ENCODE measurements around the gene RNF215. TPM values are rescaled to one million over a fixed set of nuclear protein-coding genes. Genes with fewer than 3 reads are reported as not detected.

RNF215 gene
- total RNA-seq, 1 experiment from 2014 or later, result 24.0 TPM

- no TSS peak for BruUV-seq (replicated peaks)
- CTCF ChIA-PET, result no interaction called here
These were observed 14.3 kb downstream of the RNF215 start for GRCh38 chr22:30372915-30373314.

GRCh38 chr22:30371981-30372380 is 15.2 kb downstream of the RNF215 start:
- Histone ChIP-seq H3K79me2 (ENCODE audit: low read depth) (no peaks in the 10 kb centered on the region), H4K20me1 (ENCODE audit: insufficient read depth) (0 out of 2 replicates have a peak, but pooled peaks cover 5% of the 10 kb centered on the region), H3K27me3 (ENCODE audit: insufficient read depth, low read depth) (no peaks in the 10 kb centered on the region), H3K9me3 (ENCODE audit: insufficient read depth, low read depth) (no peaks in the 10 kb centered on the region), H3K4me1 (replicated peaks; ENCODE audit: insufficient read depth) (no peaks in the 10 kb centered on the region), H3K36me3 (ENCODE audit: low read depth) (no peaks in the 10 kb centered on the region), H2AFZ (no peak overlapping the region), H3K9me2 (ENCODE audit: insufficient read depth) (no peaks in the 10 kb centered on the region), H3K4me3 (no peak overlapping the region), H3K4me2 (no peak overlapping the region), H3K27ac (no peak overlapping the region), H3F3A (ENCODE audit: insufficient read depth, low read depth) (no peaks in the 10 kb centered on the region; the same call in 1 of the 2 replicates)
- intact Hi-C loops (cut with micrococcal nuclease; ENCODE audit: unreplicated experiment), result no loop called here
- ChIA-PET POLR2A (ENCODE audit: unreplicated experiment) (no interaction called here), CTCF (no interaction called here)
- no peak for TF ChIP-seq CTCF (conservative IDR thresholded peaks at IDR 0.05)
- TF ChIP-seq EZH2 (IDR thresholded peaks at IDR 0.05; ENCODE audit: low read depth), result no peak
- no peak for DNase-seq
- no TSS peak for BruUV-seq (replicated peaks)

More at GRCh38 chr22:30372915-30373314, 14.3 kb downstream of the RNF215 start:
- intact Hi-C loops (cut with micrococcal nuclease; ENCODE audit: unreplicated experiment), result no loop called here
- H3K27ac ChIP-seq, result no peak overlapping the region
- H2AFZ ChIP-seq, result no peak overlapping the region
- no peak for DNase-seq
- H3K4me1 ChIP-seq (replicated peaks; ENCODE audit: insufficient read depth), result no peaks in the 10 kb centered on the region
- H3K27me3 ChIP-seq (ENCODE audit: insufficient read depth, low read depth), result no peaks in the 10 kb centered on the region
- 0 out of 2 replicates have a peak, but pooled peaks cover 5% of the 10 kb centered on the region for H4K20me1 ChIP-seq (ENCODE audit: insufficient read depth)
- H3F3A ChIP-seq (ENCODE audit: insufficient read depth, low read depth), result no peaks in the 10 kb centered on the region; the same call in 1 of the 2 replicates
- H3K9me3 ChIP-seq (ENCODE audit: insufficient read depth, low read depth), result no peaks in the 10 kb centered on the region
- no peaks in the 10 kb centered on the region for H3K36me3 ChIP-seq (ENCODE audit: low read depth)
- H3K79me2 ChIP-seq (ENCODE audit: low read depth), result no peaks in the 10 kb centered on the region
- POLR2A ChIA-PET (ENCODE audit: unreplicated experiment), result no interaction called here
- H3K4me3 ChIP-seq, result no peak overlapping the region
- TF ChIP-seq EZH2 (IDR thresholded peaks at IDR 0.05; ENCODE audit: low read depth), result no peak
- no peak for TF ChIP-seq CTCF (conservative IDR thresholded peaks at IDR 0.05)
- H3K4me2 ChIP-seq, result no peak overlapping the region
- H3K9me2 ChIP-seq (ENCODE audit: insufficient read depth), result no peaks in the 10 kb centered on the region

- BruUV-seq (replicated peaks), result no TSS peak
- intact Hi-C loops (cut with micrococcal nuclease; ENCODE audit: unreplicated experiment), result no loop called here
These were observed 15.9 kb downstream of the RNF215 start for GRCh38 chr22:30371321-30371720.

More at GRCh38 chr22:30371321-30371720, 15.9 kb downstream of the RNF215 start:
- CTCF ChIA-PET, result no interaction called here
- no peaks in the 10 kb centered on the region for H3K36me3 ChIP-seq (ENCODE audit: low read depth)
- H3K9me3 ChIP-seq (ENCODE audit: insufficient read depth, low read depth), result no peaks in the 10 kb centered on the region
- no peaks in the 10 kb centered on the region for H3K27me3 ChIP-seq (ENCODE audit: insufficient read depth, low read depth)
- no peaks in the 10 kb centered on the region for H3K79me2 ChIP-seq (ENCODE audit: low read depth)
- no peak overlapping the region for H3K4me2 ChIP-seq
- H3K4me3 ChIP-seq, result no peak overlapping the region
- 0 out of 2 replicates have a peak, but pooled peaks cover 5% of the 10 kb centered on the region for H4K20me1 ChIP-seq (ENCODE audit: insufficient read depth)
- H3K4me1 ChIP-seq (replicated peaks; ENCODE audit: insufficient read depth), result no peaks in the 10 kb centered on the region
- H3K9me2 ChIP-seq (ENCODE audit: insufficient read depth), result no peaks in the 10 kb centered on the region
- no peak overlapping the region for H3K27ac ChIP-seq
- DNase-seq, result no peak
- no peak for TF ChIP-seq EZH2 (IDR thresholded peaks at IDR 0.05; ENCODE audit: low read depth)
- TF ChIP-seq CTCF (conservative IDR thresholded peaks at IDR 0.05), result no peak
- H3F3A ChIP-seq (ENCODE audit: insufficient read depth, low read depth), result no peaks in the 10 kb centered on the region; the same call in 1 of the 2 replicates
- no peak overlapping the region for H2AFZ ChIP-seq
- POLR2A ChIA-PET (ENCODE audit: unreplicated experiment), result no interaction called here
